GM19452 (cell line): ENCODE data around the gene COL17A1.

Source experiments
- ATAC-seq: cut with Tn5 transposase; IDR thresholded peaks from one replicate; pipeline ENCODE4 v1.9.1; 2021; ENCODE audit not compliant: unreplicated experiment

COL17A1 gene

GRCh38 chr10:104098358-104098925 lies 12.8 kb upstream of the COL17A1 start:
- no peak for ATAC-seq

GRCh38 chr10:104096692-104097091 lies 11.0 kb upstream of the COL17A1 start:
- no peak for ATAC-seq

GRCh38 chr10:104092749-104093148 lies 7.1 kb upstream of the COL17A1 start:
- ATAC-seq: no peak

- ATAC-seq: no peak
Measured at GRCh38 chr10:104090611-104091010, 4.9 kb upstream of the COL17A1 start.

DNA sequence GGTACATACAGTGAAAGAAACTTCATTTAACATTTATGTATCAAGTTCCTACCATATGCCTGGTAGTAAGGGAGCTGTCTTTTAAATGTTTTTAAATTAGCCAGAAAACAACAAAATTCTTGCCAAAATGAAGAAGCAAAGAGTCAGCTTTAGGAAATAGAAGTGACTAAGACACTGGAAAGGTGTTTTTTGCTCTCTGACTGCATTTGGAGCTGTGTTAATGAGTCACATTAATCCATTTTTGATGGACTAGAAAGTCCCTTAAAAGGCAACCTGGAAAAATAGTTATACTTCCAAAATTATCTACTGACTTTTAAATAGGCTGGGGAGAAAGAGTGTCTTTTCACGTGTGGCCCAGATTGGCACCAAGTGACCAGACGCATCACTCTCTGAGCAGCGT lies 3.9 kb upstream of the COL17A1 start:
- no peak for ATAC-seq

DNA sequence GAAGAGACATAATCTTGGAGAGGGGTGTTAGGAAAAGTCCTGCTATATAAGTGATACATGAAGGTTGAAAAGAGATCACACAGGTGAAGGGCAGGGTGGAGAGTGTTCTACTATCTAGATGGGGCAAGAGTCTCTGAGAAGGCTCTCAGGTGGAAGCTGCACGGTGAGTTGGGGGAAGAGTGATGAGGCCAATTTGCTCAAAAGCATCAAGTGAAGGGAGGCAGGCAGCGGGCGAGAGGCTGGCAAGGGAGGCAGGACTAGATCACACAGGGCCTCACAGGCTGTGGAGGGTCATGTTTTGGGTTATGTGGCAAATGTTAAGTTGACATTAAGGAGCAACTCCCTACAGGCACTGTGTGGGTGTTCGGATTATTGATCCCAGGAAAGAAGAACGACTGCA lies 2.6 kb upstream of the COL17A1 start:
- ATAC-seq: no peak

GRCh38 chr10:104084482-104085142 lies 1.1 kb downstream of the COL17A1 start:
- no peak for ATAC-seq

GRCh38 chr10:104081998-104082397 lies 3.7 kb downstream of the COL17A1 start:
- ATAC-seq: no peak

GRCh38 chr10:104080762-104081161 lies 4.9 kb downstream of the COL17A1 start:
- no peak for ATAC-seq

- no peak for ATAC-seq
Measured at GRCh38 chr10:104077663-104078151, 8.0 kb downstream of the COL17A1 start.

DNA sequence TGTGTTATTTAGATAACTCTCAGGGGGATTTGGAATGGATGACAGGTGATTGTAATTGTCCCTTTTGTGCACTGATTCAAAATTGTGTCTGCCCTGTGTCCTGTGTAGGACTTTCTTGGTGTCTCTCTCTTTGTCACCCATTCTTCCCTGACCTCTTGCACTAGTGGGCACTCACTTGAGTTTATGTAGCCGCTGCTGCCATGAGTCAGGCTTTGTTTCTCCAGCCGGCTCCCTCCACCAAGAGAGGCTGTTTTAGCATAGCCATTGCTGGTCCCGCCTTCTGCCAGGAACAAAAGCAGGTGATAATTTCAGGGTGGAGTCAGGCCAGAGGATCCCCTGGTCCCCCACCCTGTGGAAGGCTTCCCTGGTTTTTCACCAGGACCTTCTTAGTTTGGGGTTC lies 8.4 kb downstream of the COL17A1 start:
- ATAC-seq: no peak

DNA sequence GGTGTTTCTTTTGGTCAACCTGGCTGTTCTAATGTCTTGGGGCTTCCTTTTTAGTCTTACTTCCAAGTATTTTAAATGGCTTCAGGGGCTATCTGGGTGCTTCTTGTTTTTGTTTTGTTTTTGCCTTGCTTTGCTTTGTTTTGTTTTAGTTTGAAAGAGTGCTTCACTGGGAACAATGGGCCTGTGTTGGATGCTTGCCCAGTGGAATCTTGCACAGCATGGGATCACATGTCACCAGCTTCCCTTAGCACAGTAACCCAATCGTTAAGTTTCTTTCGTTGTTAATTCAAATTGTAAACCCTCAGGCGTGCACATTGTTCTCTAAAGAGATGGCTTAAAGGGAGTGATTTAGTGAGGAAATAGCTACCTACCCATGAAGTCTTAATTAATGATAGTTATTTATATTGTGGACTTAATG lies 8.9 kb downstream of the COL17A1 start:
- no peak for ATAC-seq

DNA sequence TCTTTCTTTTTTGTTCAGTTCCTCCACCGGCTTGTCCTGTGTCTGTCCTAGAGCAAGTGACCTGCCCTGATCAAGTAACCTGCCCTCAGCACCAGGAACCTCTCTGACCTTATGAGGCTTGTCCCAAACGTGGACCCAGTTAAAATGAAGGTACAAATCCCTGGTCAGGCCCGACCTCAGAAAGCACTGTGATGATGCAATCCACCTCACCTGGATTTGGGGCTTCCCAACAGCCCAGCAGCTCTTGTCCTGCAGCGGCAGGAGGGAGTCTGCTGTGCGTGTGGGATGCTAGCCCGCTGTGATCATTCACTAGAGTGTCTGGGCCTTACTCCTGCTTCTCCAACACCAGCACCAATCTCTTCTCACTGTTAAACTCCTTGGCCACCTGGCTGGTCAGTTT lies 11.2 kb downstream of the COL17A1 start:
- ATAC-seq: no peak

- no peak for ATAC-seq
Measured at GRCh38 chr10:104072786-104073185, 12.9 kb downstream of the COL17A1 start.

DNA sequence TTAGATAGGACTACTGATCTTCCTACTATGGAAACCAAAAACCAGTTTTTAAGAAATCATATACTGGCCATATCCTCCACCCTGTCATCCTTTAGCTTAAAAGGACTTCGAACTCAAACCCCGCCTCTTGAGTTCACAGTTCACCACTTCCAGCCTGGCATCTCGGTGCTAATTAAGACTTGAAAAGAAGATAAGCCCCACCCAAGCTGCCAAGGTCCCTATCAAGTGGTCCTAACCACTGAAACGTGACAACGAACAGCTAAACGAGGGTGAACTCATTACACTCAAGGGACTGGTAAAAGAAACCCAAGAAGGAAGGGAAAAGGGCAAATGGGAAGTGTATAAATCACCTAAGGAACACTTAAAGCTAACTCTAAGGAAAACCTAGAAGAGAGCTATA lies 16.1 kb downstream of the COL17A1 start:
- no peak for ATAC-seq

GRCh38 chr10:104067525-104067924 lies 18.2 kb downstream of the COL17A1 start:
- no peak for ATAC-seq

DNA sequence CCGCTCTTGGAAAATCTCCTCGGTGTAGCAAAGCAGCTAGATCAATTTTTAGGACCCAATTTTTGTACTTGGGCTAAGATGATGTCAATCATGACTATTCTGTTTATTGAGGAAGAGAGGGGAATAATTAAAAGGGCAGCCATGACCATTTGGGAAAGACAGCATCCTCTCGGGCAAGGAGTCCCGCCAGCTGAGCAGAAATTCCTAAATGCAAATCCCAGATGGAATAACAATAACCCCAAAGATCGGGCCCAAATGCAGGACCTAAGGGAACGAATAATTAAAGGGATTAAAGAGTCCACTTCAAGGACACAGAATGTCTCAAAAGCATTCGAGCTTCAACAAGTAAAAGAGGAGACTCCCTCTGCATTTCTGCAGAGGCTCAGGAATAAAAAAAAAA lies 18.7 kb downstream of the COL17A1 start:
- ATAC-seq: no peak

DNA sequence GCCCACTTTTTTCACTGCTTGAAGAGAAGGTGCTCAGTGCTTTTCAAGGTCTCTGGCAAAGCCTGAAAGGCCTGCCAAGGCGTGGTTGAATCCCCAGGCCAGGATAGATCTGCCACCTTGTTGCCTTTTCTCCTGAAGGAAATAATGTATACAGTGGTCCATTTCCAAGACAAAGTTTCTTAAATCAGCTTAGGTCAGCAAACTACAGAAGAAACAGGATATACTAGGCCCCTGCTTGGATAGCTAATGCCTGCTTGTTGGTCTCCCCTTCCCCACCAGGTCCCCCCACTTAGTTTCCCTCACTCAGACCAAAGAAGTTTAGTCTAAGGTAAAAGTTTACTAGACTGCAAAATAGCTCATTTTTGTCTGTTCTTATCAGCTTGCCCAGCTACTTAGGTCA lies 19.9 kb downstream of the COL17A1 start:
- ATAC-seq: no peak

DNA sequence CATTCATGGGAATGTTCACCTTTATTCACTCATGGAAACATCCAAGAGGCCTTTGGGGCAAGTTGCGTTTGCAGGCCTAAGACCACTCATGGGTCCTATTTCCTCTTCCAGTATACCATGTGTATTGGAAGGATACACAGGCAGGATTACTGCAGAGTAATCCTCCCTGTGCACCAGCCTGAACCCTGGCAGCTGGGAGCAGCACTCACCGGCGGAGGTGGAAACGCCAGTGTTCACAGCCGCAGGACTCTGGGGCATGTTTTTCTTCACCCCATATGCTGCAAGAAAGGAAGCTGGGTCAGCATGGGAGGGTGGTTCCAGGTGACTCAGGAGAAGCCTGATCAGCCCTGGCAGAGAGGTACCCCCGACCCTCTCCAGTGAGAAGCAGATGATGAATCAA lies 24.5 kb downstream of the COL17A1 start:
- ATAC-seq: no peak

GRCh38 chr10:104059364-104059763 lies 26.3 kb downstream of the COL17A1 start:
- ATAC-seq: no peak

DNA sequence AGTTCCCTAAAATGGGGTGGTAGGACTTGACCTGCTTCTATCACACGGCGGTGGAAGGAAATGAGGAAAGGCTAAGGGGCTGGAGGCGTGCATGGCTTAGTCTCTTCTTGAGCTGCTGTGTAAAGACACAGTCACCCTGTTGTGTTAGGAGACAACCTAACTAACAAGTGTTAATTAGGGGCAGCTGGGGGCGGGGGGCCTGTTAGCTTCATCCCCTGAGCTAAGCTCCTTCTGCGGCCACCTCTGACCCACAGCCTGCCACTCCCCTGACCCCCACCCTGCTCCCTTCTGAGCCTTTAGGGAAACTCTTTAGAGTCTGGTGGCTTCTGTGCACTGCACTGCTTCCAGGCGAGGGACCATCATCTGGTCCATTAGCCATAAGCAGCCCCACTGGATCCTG lies 28.0 kb downstream of the COL17A1 start:
- no peak for ATAC-seq

- ATAC-seq: no peak
Measured at GRCh38 chr10:104056619-104057273, 28.9 kb downstream of the COL17A1 start.
